NB4 (cell line): ENCODE results near the gene MAN1A1.

Source experiments
- MYC ChIP-seq: IDR thresholded peaks from 2 replicates; pipeline ENCODE4 v1.6.1; 2011; ENCODE audit warnings: low read depth, low read length
- POLR2A ChIP-seq: IDR thresholded peaks from 2 replicates; pipeline ENCODE4 v1.6.1; 2011; ENCODE audit warnings: mild to moderate bottlenecking; ENCODE audit not compliant: insufficient read length; ENCODE audit errors: extremely low read depth
- TF ChIP-seq, protein P1 (sequence below): IDR thresholded peaks from one replicate; pipeline ENCODE4 v1.5.1; 2012; ENCODE audit warnings: low read depth, low read length
- TF ChIP-seq, protein P2 (sequence below): IDR thresholded peaks from 2 replicates; pipeline ENCODE4 v1.6.1; 2011; ENCODE audit warnings: low read depth, low read length

DNA sequence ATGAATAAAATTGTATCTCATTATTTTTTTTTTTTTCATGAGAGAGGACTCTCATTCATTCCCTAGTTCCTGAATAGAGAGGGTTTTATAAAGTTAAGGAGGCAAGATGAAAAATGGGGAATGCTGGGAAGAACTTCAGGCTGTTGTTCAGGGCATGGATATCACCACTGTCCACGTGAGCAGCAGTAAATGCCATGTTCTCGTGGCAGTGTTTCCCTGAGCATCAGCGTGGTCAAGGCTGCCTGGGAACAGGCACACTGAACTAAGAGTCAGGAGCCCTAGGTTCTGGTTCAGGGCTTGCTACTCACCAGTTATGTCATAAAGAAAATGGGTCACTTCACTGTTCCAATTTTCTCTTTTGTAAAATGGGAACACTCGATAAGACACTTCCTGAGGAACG lies 93.2 kb downstream of the MAN1A1 start:
- TF ChIP-seq, protein P1, sequence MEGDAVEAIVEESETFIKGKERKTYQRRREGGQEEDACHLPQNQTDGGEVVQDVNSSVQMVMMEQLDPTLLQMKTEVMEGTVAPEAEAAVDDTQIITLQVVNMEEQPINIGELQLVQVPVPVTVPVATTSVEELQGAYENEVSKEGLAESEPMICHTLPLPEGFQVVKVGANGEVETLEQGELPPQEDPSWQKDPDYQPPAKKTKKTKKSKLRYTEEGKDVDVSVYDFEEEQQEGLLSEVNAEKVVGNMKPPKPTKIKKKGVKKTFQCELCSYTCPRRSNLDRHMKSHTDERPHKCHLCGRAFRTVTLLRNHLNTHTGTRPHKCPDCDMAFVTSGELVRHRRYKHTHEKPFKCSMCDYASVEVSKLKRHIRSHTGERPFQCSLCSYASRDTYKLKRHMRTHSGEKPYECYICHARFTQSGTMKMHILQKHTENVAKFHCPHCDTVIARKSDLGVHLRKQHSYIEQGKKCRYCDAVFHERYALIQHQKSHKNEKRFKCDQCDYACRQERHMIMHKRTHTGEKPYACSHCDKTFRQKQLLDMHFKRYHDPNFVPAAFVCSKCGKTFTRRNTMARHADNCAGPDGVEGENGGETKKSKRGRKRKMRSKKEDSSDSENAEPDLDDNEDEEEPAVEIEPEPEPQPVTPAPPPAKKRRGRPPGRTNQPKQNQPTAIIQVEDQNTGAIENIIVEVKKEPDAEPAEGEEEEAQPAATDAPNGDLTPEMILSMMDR, result no peak
- TF ChIP-seq, protein P2, sequence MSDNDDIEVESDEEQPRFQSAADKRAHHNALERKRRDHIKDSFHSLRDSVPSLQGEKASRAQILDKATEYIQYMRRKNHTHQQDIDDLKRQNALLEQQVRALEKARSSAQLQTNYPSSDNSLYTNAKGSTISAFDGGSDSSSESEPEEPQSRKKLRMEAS, result no peak
- no peak for TF ChIP-seq POLR2A
- no peak for TF ChIP-seq MYC
